ENCODE data around the gene ZDHHC19.
"Not testable (repeated sequence)": the region's sequence is repeated elsewhere in the genome, so short reads cannot be mapped to it uniquely, and the experiment has no call there.

The ZDHHC19 gene

DNA sequence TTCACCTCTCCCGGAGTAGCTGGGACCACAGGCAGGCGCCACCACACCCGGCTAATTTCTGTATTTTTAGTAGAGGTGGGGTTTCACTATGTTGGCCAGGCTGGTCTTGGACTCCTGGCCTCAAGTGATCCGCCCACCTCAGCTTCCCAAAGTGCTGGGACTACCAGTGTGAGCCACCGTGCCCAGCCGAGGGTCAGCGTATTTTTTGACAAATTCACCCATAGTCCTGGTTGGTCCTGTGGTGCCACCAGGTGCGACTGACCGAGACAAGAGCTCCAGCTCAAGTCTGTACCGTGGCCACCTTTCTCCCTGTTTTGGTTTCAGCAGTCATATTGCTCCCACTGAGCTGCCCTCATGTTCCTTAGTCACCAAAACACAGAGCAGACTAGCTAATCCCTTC lies 13.9 kb upstream of the ZDHHC19 start:
- no peak for DNase-seq (ENCODE audit: low read depth)

DNA sequence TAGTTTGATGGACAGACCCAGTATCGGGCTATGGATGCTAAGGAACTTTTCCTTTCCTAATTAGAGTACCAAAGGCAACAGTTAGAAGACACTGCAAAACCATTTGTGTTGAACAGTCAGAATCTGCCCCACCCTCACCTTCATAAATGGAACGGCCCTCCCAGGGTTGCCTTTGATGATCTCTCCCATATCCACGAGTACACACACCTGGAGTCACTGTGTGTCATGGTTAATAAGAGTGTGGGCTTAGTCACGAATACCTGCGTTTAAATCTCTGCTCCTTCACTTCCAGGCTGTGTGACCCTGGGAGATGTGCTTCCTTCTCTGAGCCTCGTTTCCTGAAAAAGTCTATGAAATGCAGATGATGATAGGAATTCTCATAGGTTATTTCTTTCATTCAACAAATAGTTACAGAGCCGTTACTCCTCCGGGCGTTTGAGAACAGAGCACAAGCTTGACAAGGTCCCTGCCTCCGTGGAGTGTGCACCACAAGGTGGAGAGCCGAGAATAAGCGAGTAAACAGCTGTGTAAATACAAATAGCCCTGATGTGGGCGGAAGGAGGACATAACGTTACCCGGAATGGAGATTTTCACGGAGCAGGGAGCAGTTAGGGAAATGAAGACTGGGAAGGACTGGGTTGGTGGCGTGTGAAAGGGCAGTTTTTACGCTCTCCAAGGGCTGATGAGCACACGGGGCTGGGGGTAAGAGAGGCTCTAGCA lies 11.8 kb upstream of the ZDHHC19 start:
- no peak for DNase-seq (ENCODE audit: low read depth)

DNA sequence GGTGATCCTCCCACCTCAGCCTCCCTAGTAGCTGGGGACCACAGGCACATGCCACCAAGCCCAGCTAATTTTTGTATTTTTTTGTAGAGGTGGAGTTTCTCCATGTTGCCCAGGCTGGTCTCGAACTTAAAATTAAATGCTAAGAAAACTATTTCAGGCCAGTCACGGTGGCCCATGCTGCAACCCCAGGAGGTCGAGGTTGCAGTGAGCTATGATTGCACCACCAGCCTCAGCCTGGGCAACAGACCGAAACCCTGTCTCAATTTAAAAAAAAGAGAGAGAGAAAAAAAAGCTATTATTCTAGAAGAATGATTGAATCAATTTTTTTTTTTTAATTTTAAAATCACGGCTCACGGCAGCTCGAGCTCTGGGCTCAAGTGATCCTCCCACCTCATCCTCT lies 9.8 kb upstream of the ZDHHC19 start:
- no peak for DNase-seq (ENCODE audit: low read depth)

DNA sequence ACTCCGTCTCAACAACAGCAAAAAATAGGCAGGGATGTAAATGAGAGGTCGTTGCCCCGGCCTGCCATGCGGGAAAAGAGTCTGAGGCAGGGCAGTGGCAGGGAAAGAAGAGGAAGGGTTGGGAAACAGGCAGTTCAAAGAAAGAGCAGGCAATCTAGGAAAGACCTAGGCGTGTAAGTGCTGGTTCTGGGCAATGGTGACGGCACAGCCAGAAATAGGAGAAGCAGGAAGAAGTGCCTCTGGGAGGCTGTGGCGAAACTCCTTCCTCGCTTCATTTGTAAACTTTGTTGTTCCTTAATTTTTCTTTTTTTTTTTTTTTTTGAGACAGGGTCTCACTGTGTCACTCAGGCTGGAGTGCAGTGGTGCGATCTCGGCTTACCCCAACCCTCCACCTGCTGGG lies 9.4 kb upstream of the ZDHHC19 start:
- DNase-seq (ENCODE audit: low read depth): no peak

DNA sequence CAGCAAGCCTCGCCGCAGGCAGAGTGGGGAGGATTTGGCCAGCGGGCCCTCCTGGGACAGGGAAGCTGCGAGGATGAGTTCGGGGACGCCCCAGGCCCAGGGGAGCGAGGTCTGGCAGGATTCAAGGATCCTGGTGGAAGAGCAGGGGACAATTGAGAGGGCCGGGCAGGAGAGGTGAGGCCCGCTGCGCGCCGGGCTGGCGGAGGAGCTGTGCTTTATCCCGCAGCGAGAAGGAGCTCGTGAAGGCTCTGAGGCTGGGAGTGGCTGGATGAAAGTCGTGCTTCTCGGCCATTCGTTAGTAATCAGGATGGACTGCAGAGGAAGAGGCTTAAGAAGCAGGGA lies 8.7 kb upstream of the ZDHHC19 start:
- no peak for DNase-seq (ENCODE audit: low read depth)

- DNase-seq (ENCODE audit: low read depth): peak; percentile 24
Measured at GRCh38 chr3:196219194-196219969, 8.2 kb upstream of the ZDHHC19 start.

GRCh38 chr3:196218155-196218712 lies 7.0 kb upstream of the ZDHHC19 start:
- no peak for DNase-seq (ENCODE audit: low read depth)

DNA sequence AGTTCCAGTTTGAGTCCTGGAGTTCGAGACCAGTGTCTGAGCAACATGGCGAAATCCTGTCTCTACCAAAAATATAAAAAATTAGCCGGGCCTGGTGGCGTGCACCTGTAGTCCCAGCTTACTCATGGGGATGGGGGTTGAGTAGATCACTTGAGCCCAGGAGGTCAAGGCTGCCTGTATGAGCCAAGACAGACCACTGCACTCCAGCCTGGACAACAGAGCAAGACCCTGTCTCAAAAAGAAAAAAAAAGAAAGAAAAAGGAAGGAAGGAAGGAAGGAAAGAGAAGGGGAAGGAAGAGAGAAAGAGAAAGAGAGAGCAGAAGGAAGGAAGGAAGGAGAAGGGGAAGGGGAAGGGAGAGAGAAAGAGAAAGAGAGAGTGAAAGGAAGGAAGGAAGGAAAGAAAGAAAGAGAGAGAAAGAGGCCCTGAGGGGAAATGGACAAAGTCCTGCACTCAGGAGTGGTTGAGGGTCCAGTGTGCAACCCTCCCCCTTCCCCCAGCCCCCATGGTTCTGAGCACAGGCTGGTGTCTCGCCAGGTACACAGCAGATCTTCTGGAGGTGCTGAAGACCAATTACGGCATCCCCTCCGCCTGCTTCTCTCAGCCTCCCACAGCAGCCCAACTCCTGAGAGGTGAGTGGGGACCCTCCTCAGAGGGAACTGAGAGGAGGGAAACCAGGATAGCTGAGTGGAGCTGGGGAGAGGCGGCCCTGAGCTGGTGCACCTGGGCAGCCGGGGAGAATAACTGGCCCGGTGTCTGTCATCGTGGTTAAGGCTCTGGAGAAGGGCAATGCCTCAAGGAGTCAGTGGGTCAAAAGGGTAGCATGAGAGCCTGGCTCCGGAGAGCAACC lies 6.3 kb upstream of the ZDHHC19 start:
- DNase-seq (ENCODE audit: low read depth): no peak

DNA sequence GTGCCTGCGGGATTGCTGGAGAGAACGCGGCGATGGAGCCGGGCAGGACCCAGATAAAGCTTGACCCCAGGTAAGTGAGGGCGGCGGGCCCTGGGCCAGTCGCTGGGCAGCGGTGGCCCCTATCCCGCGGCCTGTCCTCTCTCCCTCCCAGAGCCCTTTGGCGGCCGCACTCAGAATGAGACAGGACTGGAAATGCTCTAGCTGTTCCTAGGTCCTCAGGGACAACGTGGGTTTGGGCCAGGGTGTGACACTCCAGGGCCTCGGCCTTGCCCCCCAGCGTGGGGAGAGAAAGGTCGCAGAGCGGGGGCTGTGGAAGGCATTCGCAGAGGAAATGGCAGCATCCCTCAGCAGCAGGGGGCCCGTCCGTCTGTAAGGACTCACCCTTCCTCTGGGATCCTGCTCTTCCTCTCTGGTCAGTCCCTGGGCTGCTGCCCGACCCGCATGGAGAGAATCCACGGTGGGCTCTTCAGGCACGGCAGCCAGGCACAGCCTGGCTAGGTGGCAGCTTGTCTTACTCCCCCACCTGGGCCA lies 5.5 kb upstream of the ZDHHC19 start:
- no peak for DNase-seq (ENCODE audit: low read depth)

DNA sequence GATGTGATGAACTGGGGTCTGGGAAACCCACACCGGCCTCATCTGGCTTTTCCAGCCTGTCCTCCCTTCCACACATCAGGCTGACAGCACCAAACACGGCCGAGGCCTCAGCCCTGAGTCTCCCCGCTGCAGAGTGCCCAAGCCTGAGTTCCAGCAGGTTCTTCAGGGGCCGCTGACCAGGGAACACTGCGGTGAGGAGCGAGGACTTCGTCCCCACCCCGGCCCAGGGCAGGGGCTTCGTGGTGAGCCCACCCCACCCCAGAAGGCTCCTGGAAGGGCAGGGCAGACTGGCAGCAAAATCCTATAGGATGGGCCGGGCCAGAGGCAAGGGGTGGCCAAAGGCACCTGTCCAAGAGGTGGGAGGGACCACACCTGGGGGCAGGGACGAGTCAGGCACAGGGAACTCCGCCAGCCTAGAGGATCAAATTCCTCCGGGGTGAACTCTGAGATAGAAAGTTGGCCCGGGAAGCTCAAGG lies 4.9 kb upstream of the ZDHHC19 start, which contains the start of gene SLC51A:
Gene SLC51A, plus strand, starts transcription at position 446 of the 476 bp plus-strand sequence. CDS start 179 bp downstream, outside the sequence.
- DNase-seq (ENCODE audit: low read depth): no peak

DNA sequence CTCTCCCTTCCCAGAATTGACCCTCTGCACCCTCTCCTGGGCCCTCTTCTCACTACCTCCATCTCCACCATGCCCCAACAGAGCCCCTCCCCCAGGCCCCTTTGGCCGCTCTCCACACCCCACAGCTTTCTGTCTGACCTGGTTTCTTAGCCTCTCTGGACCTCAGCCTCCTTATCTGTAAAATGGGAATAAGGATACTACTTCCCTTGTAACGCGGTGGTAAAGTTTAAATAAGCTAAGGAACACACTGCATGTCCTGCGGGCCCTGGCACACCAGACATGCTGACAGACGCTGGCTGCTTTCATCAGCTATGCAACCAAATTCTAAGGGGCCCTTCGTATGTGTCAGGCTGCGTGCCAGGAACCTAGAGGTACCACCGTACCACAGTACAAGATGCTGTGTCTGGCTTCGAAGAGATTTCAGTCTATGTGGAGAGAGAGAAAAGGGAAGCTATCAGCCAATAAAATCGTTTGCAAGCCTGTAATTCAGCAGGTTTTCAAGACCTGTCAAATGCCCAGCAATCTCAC lies 4.4 kb upstream of the ZDHHC19 start:
- no peak for DNase-seq (ENCODE audit: low read depth)

GRCh38 chr3:196214783-196215441 lies 3.7 kb upstream of the ZDHHC19 start:
- DNase-seq (ENCODE audit: low read depth): no peak

- DNase-seq (ENCODE audit: low read depth): not testable (repeated sequence)
Measured at GRCh38 chr3:196209944-196210672, 1.1 kb downstream of the ZDHHC19 start.

DNA sequence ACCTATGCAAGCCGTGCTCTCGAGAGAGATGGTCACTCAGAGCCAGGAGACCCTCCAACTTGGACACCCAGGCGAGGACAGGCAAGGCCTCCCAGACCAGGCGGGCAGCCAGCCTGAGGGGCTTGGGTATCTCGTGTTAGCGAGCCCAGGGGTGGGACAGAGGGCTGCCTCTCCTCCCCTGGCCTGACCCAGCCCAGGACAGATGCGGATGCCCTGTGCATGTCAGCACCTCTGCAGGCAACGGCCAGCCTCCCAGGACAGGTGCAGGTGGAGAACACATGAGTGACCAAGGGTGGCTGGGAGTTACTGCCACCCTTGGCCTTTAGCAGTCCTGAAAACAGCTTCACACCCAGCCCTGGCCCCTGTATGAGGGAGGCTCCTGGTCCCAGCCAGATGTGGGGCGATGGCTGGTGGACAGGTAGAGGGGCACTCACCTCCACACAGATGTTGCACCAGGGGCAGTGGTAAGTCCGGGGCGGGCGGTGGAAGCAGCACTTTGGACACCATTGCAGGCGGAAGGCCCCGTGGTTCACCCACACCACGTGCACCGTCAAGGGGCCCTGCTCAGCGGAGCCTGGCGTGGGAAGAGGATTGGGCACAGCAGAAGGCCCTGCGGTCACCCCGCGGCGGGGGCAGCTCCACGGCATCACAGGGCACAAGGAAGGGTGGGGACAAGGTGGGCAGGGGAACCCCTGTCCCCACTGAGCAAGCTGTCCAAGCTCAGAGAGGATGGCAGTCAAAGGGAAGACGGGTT lies 2.1 kb downstream of the ZDHHC19 start:
- DNase-seq (ENCODE audit: low read depth): no peak

GRCh38 chr3:196207833-196208607 lies 3.2 kb downstream of the ZDHHC19 start:
- peak; percentile 37 for DNase-seq (ENCODE audit: low read depth)

- DNase-seq (ENCODE audit: low read depth): no peak
Measured at GRCh38 chr3:196207159-196207832, 3.9 kb downstream of the ZDHHC19 start.

DNA sequence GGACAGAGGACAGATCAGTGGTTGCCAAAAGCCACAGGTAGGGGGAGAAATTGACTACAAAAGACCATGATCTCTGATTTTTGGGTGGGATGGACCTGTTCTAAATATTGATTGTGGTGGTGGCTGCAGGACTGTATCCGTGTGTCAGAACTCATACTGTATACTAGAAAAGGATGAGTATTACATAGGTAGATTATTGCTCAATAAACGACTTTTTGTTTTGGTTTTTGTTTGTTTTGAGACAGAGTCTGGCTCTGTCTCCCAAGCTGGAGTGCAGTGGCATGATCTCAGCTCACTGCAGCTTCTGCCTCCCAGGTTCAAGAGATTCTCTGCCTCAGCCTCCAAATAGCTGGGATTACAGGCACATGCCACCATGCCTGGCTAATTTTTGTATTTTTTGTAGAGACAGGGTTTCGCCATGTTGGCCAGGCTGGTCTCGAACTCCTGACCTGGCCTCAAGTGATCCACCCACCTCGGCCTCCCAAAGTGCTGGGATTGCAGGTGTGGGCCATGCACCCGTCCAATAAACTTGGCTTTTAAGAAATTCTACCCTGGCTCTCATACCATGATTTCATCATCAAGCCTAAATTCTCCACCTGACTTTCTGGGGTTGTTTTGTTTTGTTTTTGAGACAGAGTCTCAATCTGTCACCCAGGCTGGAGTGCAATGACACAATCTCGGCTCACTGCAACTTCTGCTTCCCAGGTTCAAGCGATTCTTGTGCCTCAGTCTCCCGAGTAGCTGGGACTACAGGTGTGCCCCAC lies 5.6 kb downstream of the ZDHHC19 start:
- not testable (repeated sequence) for DNase-seq (ENCODE audit: low read depth)

All from stimulated activated CD8-positive, alpha-beta memory T cell treated with anti-CD3 and anti-CD28 coated beads, Interleukin-15, amount 100 ng/mL, for 1 hour (primary cell).